Occipital lobe (tissue), 2 donors: ENCODE data around the gene CACNB3. TPM values are rescaled to one million over a fixed set of nuclear protein-coding genes. Genes with fewer than 3 reads are reported as not detected.
"Not testable (repeated sequence)": the region's sequence is repeated elsewhere in the genome, so short reads cannot be mapped to it uniquely, and the experiment has no call there.

Source experiments
- DNase-seq: peaks from one replicate; lab custom pipeline; 2025; lab: John Stamatoyannopoulos, UW
- total RNA-seq: library from RNA; depleted of rRNA; stranded (reverse); fragments of >200 nt; gene quantifications from one replicate; pipeline ENCODE4 v1.2.3, GENCODE V29; 2014

CACNB3 gene
- total RNA-seq, 1 donor from 2014 or later, result 44.3 TPM

DNA sequence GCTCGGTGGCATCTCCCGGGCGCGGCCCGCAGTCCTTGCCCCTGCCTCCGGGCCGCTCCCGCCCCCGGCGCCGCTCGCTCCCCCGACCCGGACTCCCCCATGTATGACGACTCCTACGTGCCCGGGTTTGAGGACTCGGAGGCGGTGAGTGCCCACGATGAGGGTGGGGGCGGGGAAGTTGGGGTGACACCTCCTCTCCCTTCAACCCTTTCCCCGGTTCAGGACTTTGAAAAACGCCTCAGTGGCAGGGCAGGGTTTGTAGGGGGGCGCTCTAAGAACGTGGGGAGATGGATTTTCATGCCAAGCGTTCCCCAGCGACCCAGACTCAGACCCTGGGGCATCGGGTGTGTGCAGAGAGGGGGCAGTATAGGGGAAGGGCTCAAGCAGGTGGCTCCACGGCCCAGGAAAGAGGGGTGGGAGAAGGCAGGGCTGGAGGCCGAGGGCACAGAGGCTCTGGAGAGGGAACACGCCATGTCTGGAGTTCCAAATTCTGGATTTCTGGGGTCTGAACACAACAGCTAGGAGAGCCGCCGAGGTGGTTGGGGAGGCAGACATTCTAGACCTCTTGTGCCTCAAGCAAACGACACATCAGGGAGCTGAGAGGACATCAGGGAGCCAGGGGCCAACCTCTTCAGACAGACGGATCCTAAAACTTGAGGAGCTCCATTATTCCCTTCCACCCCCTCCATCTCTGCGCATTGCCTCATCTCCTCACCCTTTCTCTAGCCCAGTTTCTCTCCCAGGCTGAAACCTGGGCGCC is 715 bp downstream of the CACNB3 start:
- no peak for DNase-seq

DNA sequence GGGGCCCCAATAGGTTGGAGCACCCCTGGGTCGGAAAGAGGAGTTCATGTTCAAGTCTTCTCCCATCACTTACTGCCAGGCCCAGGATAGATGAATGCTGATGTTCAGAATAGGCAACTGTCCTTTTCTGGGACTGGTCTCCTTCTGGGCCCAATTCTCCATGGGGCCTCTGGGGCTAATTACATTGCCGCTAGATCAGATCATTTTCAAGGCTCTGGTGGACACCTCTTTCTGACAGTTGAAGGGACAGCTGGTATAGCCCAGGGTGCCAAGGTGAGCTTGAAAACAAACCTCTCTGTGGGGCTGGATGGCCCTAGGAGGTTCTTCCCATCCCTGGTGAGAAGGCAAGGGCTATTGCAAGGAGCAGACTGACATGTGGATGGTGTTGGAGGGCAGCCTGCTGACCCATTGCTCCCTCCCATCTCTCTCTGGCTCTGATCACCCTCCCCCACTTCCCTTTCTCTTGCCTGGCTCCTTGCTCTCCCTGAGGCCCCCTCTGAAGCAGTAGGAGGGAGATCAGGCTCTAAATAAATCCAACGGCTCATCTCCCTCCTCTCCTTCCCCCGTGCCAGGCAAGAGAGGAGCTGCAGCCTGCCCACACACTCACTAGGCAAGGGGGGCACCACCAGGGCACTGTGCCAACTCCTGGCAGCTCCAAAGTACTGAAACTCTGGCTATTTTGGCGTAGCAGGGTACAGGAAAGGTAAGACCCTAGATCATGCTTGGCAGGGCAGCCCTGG is 1.9 kb downstream of the CACNB3 start:
- DNase-seq, result no peak

DNA sequence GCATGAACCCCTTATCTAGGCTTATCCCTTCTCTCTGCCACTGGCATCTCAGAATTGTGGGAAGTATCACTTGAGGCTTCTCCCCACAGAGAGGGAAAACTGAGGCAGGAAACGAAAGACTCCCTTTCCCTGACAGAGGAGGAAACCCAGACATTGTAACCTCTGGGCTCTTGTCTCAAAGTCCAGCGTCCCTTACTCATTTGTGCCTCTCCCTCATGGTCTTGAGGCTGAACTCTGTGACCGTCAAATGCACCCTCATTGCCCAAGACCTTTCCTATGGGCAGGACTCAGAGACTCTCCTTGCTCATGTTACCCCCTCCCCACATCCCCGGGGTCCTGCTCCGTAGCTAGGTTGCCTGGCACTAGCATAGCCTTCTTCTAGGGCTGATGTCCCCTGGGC is 3.8 kb downstream of the CACNB3 start:
- DNase-seq, result no peak

DNA sequence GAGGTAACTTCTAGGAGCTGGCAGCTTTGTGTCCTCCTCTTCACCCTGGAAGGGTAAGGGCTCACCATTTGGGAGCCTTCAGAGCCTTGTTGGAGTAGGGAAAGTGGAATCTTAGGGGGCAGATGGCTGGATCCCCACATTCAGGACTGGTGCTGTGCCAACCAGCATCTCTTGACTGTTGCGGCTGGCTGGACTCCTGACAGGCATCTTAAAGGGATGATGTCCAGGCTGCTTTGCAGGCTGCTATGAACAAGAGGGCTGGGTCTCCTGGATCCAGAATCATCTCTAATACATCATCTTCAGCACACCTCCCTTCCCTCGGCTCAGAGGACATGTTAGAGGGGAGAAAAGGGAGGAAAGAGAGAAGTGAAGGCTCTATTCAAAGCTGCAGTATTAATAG is 4.4 kb downstream of the CACNB3 start:
- no peak for DNase-seq

DNA sequence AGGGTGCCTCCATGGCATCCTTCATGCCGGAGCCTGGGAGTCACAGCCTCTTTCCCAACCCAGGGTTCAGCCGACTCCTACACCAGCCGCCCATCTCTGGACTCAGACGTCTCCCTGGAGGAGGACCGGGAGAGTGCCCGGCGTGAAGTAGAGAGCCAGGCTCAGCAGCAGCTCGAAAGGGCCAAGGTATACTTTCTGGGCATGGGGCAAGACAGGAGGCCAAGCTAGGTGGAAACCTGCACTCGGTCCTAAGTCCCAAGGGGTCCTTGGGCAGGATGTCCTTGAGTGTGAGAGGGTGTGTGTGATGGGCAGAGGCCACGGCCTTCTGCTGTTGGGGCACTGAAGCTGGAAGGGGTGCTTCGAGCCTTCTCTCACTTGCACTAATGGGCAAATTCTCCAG is 5.0 kb downstream of the CACNB3 start:
- no peak for DNase-seq

DNA sequence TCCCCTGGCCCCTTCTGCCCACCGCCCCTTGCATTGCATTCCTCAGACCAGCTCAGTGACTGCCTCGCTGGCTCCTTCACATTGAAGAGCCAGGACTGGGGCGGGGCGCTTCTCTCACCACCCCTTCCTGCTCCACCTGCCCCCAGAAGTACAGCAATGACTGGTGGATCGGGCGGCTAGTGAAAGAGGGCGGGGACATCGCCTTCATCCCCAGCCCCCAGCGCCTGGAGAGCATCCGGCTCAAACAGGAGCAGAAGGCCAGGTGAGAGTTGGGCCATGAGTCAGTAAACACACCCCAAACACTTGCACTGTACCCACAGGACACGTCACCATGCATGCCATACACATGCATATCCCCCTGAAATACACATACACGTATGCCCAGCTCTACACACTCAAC is 5.8 kb downstream of the CACNB3 start:
- no peak for DNase-seq

DNA sequence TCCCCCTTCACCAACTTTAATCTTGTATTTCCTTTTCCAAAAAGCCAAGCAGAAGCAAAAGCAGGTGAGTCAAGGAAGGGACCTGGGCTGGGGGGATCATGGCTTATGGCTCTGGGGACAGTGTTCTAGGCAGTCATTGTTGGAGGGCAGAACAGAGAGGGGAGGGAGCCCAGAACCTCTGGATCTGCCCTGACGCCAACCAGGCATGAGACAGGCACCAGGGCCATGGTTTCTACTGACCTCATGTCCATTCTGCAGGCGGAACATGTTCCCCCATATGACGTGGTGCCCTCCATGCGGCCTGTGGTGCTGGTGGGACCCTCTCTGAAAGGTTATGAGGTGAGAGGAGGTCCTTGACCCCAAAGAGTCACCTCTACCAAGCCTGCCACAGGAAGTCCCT is 6.6 kb downstream of the CACNB3 start:
- no peak for DNase-seq

DNA sequence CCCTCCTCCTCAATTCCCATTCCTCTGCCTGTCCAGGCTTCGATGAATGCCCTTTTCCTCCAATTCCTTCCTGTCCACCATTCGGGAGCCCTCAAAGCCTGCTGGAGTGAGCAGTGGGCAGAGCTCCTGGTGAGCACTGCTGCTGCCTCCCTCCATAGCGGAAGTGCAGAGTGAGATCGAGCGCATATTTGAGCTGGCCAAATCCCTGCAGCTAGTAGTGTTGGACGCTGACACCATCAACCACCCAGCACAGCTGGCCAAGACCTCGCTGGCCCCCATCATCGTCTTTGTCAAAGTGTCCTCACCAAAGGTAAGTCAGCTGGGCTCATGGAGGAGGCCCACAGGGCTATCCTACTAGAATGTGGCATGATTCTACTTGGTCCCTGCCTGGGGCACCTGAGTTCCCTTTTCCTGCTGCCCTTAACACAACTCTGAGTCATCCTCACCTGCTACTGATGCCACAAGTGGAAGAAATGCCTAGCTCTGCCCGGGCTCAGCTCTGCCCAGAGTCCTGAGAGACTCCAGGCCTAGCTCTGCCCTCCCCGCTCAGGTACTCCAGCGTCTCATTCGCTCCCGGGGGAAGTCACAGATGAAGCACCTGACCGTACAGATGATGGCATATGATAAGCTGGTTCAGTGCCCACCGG is 8.0 kb downstream of the CACNB3 start:
- no peak for DNase-seq

DNA sequence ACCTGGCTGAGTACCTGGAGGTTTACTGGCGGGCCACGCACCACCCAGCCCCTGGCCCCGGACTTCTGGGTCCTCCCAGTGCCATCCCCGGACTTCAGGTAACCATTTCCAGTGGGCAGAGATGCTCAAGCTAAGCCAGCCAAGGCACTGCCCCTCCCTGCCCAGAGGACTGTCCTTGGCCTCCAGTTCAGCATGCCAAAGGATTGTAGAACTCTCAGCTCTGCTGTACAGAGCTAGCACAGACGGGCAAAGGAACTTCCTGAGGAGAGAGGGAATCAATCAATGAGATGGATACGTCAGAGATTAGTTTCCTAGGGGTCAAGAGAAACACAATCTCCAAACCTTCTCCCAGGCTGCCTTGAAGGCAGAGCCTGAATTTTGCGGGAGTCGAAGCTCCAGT is 8.7 kb downstream of the CACNB3 start:
- no peak for DNase-seq

DNA sequence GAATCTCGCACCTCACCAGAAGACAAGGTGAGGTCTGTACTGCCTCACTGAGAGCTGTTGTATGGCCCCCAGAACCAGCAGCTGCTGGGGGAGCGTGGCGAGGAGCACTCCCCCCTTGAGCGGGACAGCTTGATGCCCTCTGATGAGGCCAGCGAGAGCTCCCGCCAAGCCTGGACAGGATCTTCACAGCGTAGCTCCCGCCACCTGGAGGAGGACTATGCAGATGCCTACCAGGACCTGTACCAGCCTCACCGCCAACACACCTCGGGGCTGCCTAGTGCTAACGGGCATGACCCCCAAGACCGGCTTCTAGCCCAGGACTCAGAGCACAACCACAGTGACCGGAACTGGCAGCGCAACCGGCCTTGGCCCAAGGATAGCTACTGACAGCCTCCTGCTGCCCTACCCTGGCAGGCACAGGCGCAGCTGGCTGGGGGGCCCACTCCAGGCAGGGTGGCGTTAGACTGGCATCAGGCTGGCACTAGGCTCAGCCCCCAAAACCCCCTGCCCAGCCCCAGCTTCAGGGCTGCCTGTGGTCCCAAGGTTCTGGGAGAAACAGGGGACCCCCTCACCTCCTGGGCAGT is 9.3 kb downstream of the CACNB3 start:
- no peak for DNase-seq

DNA sequence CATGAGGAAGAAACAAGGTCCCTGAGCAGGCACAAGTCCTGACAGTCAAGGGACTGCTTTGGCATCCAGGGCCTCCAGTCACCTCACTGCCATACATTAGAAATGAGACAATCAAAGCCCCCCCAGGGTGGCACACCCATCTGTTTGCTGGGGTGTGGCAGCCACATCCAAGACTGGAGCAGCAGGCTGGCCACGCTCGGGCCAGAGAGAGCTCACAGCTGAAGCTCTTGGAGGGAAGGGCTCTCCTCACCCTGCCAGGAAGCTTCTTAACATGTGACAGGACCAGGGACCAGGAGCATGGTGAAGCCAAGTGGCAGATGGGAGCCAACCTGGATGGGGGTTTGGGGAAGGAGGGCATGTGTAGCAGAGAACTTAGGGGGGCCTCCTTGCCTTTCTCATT is 10.0 kb downstream of the CACNB3 start:
- DNase-seq, result no peak

DNA sequence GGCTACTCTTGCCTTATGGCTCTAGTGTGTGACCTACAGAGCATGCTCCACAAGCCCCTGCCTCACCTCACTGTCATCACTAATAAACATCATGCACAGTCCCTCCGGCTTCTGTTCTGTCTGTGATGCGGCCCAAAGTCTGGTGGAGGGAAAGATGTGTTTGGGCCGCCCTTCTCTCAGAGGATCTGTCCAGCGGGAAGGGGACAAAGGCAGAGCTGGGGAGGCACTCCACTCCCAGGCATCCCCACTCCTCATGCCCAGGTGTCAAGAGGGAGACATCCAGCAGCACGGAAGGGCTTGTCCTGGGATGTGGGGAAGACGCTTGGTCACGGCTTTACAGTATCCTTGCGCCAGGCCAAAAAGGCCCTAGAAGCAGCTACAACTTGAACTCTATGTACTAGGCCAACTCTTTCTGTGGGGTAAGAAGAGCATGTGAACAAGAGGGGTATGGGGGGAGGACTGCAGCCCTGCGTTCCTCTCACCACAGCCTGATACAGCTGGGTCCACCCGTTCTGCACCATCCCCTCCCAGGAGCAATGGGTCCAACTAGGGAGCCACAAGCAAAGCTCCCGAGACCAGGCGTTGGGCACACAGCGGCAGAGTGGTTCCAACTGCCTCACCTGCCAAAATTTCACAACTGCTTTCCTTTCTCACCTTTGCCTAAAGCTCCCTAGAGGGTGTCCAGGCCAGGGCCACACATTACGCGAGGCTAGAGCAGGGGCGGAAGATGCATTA is 10.7 kb downstream of the CACNB3 start:
- DNase-seq, result no peak

DNA sequence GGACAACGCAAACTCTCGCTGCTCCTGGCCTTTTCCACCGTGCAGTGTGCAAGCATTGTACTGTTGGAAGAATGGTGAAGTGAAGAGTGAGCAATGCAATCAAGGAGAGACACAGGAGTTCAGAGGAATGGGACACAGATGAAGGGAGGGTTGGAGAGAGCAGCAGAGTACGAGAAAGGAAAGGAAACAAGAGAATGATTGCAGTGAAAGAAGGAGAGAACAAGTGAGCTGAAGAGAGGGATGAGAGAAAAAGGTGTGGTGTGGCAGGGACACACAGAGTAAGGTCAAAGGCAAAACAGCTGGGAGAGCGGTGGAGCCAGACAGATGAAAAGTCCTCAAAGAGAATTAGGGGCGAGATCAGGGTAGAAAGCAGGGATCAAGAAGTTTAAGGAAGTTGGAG is 13.0 kb downstream of the CACNB3 start:
- no peak for DNase-seq

DNA sequence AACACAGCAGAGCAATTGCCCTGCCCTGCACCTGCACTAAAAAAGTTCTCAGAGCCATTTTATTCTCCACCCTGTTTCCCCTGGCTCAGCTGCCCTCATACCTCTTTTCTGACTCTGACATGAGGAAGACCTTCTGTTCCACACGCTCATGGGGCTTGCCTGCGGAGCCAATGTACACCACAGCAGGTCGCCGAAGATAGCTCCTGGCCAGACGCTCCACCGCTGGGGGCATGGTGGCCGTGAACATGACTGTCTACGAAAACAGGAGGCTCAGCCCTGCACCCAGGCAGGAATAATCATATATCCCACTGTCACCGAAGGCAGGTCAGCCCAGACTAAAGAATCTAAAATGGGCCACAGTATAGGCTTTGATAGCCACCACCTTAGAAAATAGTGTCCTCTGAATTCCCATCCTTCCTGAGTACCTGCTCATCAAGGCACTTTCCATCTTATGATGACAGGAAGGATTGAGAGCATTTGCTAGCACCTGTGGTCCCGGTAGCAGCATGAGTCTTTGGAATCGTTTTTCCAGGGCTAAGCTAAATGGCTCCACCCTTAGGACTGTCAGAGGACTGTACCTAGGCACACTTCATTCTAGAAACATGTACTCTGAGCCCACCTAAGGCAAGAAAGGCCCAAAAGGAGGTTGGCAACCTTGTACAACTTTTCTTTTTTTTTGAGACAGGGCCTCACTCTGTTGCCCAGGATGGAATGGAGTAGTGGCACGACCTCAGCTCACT is 14.2 kb downstream of the CACNB3 start:
- no peak for DNase-seq

DNA sequence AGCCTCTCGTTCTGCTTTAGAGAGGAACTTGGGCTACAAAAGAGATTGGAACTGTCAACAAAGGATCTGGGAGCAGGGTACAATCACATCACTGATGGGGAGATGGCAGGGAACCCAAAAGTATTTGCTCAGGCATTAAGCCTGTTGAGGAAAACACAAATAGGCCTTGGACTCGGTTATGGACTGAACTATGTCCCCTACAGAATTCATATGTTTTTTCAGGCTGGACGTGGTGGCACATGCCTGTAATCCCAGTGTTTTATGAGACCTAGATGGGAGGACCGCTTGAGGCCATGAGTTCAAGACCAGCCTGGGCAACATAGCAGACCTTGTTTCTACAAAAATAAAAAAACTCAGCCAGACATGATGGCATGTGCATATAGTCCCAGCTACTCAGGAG is 19.8 kb downstream of the CACNB3 start:
- DNase-seq, result no peak

DNA sequence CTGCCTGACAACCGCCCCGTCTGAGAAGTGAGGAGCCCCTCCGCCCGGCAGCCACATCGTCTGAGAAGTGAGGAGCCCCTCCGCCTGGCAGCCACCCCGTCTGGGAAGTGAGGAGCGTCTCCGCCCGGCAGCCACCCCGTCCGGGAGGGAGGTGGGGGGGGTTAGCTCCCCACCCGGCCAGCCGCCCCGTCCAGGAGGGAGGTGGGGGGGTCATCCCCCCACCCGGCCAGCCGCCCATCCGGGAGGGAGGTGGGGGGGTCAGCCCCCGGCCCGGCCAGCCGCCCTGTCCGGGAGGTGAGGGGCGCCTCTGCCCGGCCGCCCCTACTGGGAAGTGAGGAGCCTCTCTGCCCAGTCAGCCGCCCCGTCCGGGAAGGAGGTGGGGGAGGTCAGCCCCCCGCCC is 23.7 kb downstream of the CACNB3 start:
- DNase-seq, result not testable (repeated sequence)

DNA sequence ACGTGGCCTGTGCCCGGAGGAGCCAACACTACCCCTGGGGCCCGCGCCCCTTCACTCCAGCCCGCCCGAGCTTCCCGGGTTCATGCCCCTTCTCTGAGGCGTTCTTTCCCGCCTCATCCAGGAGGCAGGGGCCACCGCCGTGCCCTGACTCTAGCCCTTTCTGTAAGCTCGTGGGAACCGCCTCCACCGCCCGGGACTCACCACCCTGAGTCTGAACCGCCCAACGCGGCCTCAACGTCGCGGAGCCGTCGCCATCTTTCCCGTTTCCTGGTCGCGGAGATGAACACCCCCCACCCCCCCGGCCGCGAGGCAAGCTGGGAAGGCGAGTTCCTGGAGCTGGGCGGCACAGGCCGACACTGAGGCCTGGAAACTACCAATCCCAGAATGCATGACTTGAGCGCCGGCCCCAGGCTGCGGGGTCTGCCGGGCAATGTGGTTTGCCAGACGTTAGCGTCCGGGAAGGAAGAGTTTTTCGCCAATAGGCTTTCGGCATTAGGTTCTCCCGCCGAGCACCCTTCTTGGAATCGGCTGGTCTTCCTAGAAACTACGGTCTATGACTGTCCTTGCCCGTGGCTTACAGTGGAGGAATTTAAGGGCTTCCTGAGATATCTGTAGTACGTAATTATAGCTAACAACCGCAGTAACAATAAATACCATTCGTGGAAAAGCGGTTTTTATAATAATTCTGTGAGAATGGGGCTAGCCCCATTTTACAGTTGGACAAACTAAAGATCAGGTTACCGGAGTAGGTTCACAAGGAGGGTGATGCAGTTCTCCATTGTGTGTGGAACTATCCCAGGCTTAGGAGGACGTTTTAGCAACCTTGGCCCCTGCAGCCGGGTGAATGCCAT is 33.8 kb downstream of the CACNB3 start, which contains the start of gene DDX23:
Gene DDX23 (minus strand): TSS at position 281 of the 851 bp plus-strand sequence. CDS start 6,381 bp downstream, outside the sequence.
- peak; percentile 96 for DNase-seq

DNA sequence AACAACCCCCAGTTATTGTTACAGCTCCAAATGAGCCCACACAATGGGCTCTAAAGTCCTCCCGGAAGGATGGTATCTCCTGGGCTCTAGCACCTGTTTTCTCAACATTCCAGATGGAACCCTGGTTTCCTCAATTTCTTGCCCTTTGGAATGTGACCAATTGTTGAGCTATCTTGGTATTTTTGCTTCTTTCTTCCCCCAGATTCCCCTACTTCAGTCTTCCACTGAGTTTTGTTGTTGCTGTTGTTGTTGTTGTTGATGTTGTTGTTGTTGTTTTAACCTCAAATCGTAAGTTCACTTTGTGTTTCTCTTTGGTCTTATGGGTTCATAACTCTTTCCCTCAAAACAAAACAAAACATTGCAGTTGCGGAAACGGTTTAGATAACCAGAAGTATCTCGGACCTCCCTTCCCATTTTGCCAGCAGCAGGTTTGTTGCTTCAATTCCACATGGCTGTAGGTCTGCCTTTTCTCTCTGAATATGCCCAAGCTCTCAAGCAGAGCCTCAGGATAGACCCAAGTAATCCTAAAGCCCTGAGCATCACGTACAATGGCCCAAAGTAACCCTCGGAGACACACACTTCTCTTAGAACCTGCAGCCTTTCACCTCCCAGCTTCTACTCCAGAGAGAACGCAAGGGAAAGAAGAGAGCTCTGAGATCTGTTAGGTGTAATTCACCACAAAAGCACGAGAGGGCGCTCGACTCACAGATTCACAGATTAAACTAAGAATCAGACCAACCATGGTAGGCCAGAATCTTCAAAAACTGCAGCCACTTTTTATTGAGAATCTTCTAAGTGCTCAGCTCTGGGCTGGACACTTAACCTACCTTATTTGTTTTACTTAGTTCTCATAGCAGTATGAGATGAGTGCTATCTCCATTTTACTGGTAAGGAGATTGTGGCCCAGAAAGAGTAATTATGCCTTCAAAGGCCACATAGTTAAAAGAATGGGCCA is 34.7 kb downstream of the CACNB3 start:
- DNase-seq, result peak; percentile 84

DNA sequence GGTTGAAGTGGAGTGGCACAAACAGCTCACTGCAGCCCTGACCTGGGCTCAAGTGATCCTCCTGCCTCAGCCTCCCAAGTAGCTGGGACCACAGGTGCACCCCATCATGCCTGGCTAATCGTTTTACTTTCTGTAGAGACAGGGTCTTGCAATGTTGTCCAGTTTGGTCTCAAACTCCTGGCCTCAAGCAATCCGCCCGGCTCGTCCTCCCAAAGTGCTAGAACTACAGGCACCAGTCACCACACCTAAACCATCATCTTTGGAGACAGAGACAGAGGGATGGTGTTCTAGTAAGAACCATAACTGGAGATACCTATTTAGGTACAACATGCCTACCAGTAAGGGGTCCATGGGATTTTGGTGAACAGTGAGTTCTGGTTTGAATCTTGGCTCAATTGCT is 36.2 kb downstream of the CACNB3 start:
- DNase-seq, result no peak
